ENCODE data around the gene MKRN2.

- no peak for TF ChIP-seq CTCF (IDR thresholded peaks at IDR 0.05)
- no peak for TF ChIP-seq POLR2AphosphoS5 (IDR thresholded peaks at IDR 0.05)
Observed at GRCh38 chr3:12577379-12577778, 20.5 kb downstream of the MKRN2 start.
